DOHH2 (cell line): ENCODE measurements around the gene MRPL55.

Experiments
- H3F3A ChIP-seq: fragments of 200-600 bp; sonication (generic), shearing (Covaris generic); 2 replicates; pipeline ENCODE4 v1.6.0; 2016; ENCODE audit warnings: antibody characterized with exemption, mild to moderate bottlenecking; ENCODE audit not compliant: control insufficient read depth, insufficient read depth
- H3K27ac ChIP-seq: fragments of 200-600 bp; sonication (generic); 2 replicates; pipeline ENCODE4 v1.5.1; 2014; ENCODE audit warnings: low read depth, mild to moderate bottlenecking, low read length, moderate library complexity
- H3K27me3 ChIP-seq: fragments of 200-600 bp; sonication (generic); 2 replicates; pipeline ENCODE4 v1.6.1; 2014; ENCODE audit warnings: mild to moderate bottlenecking, low read length, mixed read lengths; ENCODE audit not compliant: control insufficient read depth
- H3K36me3 ChIP-seq: fragments of 200-600 bp; sonication (generic); 2 replicates; pipeline ENCODE4 v1.6.1; 2014; ENCODE audit warnings: mild to moderate bottlenecking, low read length, moderate library complexity, mixed read lengths; ENCODE audit not compliant: control insufficient read depth
- H3K4me1 ChIP-seq: fragments of 200-600 bp; sonication (generic); 2 replicates; pipeline ENCODE4 v1.6.1; 2014; ENCODE audit warnings: mild to moderate bottlenecking, low read length, mixed read lengths; ENCODE audit not compliant: control insufficient read depth
- H3K4me2 ChIP-seq: fragments of 200-600 bp; sonication (generic); 2 replicates; pipeline ENCODE4 v1.6.0; 2014; ENCODE audit warnings: mild to moderate bottlenecking, low read length, moderate library complexity
- H3K4me3 ChIP-seq: fragments of 200-600 bp; sonication (generic); 2 replicates; pipeline ENCODE4 v1.5.1; 2014; ENCODE audit warnings: mild to moderate bottlenecking, low read length, mixed read lengths
- H3K79me2 ChIP-seq: fragments of 200-600 bp; sonication (generic); 2 replicates; pipeline ENCODE4 v1.6.1; 2014; ENCODE audit warnings: mild to moderate bottlenecking, low read length, mixed read lengths; ENCODE audit not compliant: control insufficient read depth
- H3K9me2 ChIP-seq: fragments of 200-600 bp; sonication (generic); replicated peaks from 2 replicates; pipeline ENCODE4 v1.6.1; 2014; ENCODE audit warnings: mild to moderate bottlenecking, low read length, mixed read lengths; ENCODE audit not compliant: control insufficient read depth
- H3K9me3 ChIP-seq: fragments of 200-600 bp; sonication (generic); 2 replicates; pipeline ENCODE4 v1.6.1; 2014; ENCODE audit warnings: antibody characterized with exemption, low read length, mixed read lengths; ENCODE audit not compliant: control insufficient read depth, insufficient read depth
- H4K20me1 ChIP-seq: fragments of 200-600 bp; sonication (generic); 2 replicates; pipeline ENCODE4 v1.6.0; 2014; ENCODE audit warnings: low read depth, mild to moderate bottlenecking, antibody characterized with exemption, low read length, moderate library complexity; ENCODE audit not compliant: control insufficient read depth, insufficient read depth
- CTCF ChIP-seq: fragments of 200-600 bp; sonication (generic); IDR thresholded peaks from one replicate; pipeline ENCODE4 v1.5.1; 2014; ENCODE audit warnings: antibody characterized with exemption, mild to moderate bottlenecking, low read depth, low read length; ENCODE audit not compliant: poor library complexity, severe bottlenecking
- EZH2phosphoT487 ChIP-seq: fragments of 200-600 bp; sonication (generic); IDR thresholded peaks from 2 replicates; pipeline ENCODE4 v1.6.1; 2017; ENCODE audit warnings: borderline replicate concordance, mild to moderate bottlenecking, antibody characterized with exemption, low read length, moderate library complexity, mixed read lengths

The MRPL55 gene

GRCh38 chr1:228093050-228093906 is 15.8 kb downstream of the MRPL55 start:
- peaks cover 5% of the 10 kb centered on the region; the same call in 1 of the 2 replicates for H3F3A ChIP-seq
- no peaks in the 10 kb centered on the region; the same call in 1 of the 2 replicates for H3K4me1 ChIP-seq
- peaks cover 99% of the 10 kb centered on the region for H3K79me2 ChIP-seq
- no peak overlapping the region for H3K4me3 ChIP-seq
- H3K27me3 ChIP-seq: no peaks in the 10 kb centered on the region
- H3K9me2 ChIP-seq: no peaks in the 10 kb centered on the region
- H3K27ac ChIP-seq: no peak overlapping the region
- peaks cover 29% of the 10 kb centered on the region for H4K20me1 ChIP-seq
- peaks cover 41% of the 10 kb centered on the region for H3K9me3 ChIP-seq
- H3K4me2 ChIP-seq: no peak overlapping the region
- TF ChIP-seq EZH2phosphoT487: no peak
- TF ChIP-seq CTCF: no peak
- H3K36me3 ChIP-seq: peaks cover 100% of the 10 kb centered on the region

GRCh38 chr1:228092342-228093049 is 16.6 kb downstream of the MRPL55 start:
- peaks cover 41% of the 10 kb centered on the region for H3K9me3 ChIP-seq
- H3K36me3 ChIP-seq: peaks cover 100% of the 10 kb centered on the region
- peaks cover 33% of the 10 kb centered on the region for H4K20me1 ChIP-seq
- H3K9me2 ChIP-seq: no peaks in the 10 kb centered on the region
- no peak overlapping the region for H3K4me2 ChIP-seq
- TF ChIP-seq CTCF (no peak), EZH2phosphoT487 (no peak)
- no peak overlapping the region for H3K27ac ChIP-seq
- H3K4me3 ChIP-seq: no peak overlapping the region
- peaks cover 3% of the 10 kb centered on the region; the same call in 1 of the 2 replicates for H3F3A ChIP-seq
- peaks cover 100% of the 10 kb centered on the region for H3K79me2 ChIP-seq
- no peaks in the 10 kb centered on the region for H3K27me3 ChIP-seq
- H3K4me1 ChIP-seq: peaks cover 4% of the 10 kb centered on the region; the same call in 1 of the 2 replicates

GRCh38 chr1:228091084-228091483 is 18.0 kb downstream of the MRPL55 start:
- peaks cover 41% of the 10 kb centered on the region for H3K9me3 ChIP-seq
- H4K20me1 ChIP-seq: peaks cover 31% of the 10 kb centered on the region
- H3K4me3 ChIP-seq: no peak overlapping the region
- no peak overlapping the region for H3K4me2 ChIP-seq
- no peak overlapping the region for H3K27ac ChIP-seq
- peaks cover 5% of the 10 kb centered on the region for H3K4me1 ChIP-seq
- no peaks in the 10 kb centered on the region for H3K27me3 ChIP-seq
- peaks cover 99% of the 10 kb centered on the region for H3K36me3 ChIP-seq
- peaks cover 3% of the 10 kb centered on the region; the same call in 1 of the 2 replicates for H3F3A ChIP-seq
- H3K9me2 ChIP-seq: no peaks in the 10 kb centered on the region
- no peak for TF ChIP-seq CTCF
- no peak for TF ChIP-seq EZH2phosphoT487
- H3K79me2 ChIP-seq: peaks cover 100% of the 10 kb centered on the region
